Measurements from ENCODE around the gene BCL2L15.
"Not testable (repeated sequence)": the region's sequence is repeated elsewhere in the genome, so short reads cannot be mapped to it uniquely, and the experiment has no call there.

Gene BCL2L15

DNA sequence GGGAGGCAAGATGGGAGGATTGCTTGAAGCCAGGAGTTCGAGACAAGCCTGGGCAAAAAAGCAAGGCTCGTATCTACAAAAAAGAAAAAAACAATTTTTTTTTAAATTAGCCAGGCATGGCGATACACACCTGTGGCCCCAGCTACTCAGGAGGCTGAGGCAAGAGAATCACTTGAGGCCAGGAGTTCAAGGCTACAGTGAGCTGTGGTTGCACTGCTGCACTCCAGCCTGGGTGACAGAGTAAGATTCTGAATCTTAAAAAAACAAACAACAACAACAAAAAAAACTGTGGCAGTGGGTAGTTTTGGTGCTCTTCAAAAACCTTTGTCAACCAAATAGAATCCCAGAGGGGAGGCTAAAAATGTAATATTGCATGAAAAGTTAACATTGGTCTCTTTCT lies 16.6 kb downstream of the BCL2L15 start:
- Histone ChIP-seq H3K36me3 (ENCODE audit: insufficient read depth, low read length) (no peaks in the 10 kb centered on the region), H3K9me3 (ENCODE audit: control insufficient read depth, insufficient read depth, low read length) (no peaks in the 10 kb centered on the region), H3K4me1 (ENCODE audit: insufficient read depth, low read length) (peaks cover 5% of the 10 kb centered on the region; the same call in 1 of the 2 replicates), H3K9ac (ENCODE audit: low read depth, low read length) (no peak overlapping the region)

DNA sequence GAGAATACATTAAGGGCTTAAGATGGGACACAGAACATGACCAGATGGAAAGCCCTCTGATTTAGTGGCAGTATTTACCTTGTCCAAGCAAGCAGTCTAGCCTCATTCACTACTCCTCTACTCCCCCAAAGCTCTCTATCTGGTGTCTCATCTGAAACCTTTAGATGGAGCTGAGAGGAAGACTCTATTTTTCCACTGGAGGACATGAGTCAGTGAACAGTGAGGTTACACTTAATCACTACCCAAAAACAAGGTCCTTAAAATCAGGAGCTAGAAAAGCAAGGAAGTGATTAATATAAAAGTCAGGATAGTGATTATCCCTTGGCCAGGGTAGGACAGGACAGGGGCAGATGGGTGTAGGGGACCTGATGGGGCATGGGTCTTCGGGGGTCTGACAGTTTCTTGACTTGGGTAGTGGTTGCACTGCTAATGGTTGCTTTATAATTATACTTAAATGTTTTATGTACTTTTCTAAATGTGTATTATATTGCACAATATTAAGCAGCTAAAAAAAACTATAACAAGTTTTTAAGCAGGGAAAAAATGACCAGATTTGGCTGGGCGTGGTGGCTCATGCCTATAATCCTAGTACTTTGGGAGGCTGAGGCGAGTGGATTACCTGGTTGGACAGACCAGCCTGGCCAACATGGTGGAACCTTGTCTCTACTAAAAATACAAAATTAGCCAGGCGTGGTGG lies 18.8 kb downstream of the BCL2L15 start:
- Histone ChIP-seq H3K9ac (ENCODE audit: low read depth, low read length) (no peak overlapping the region), H3K36me3 (ENCODE audit: insufficient read depth, low read length) (no peaks in the 10 kb centered on the region), H3K9me3 (ENCODE audit: control insufficient read depth, insufficient read depth, low read length) (no peaks in the 10 kb centered on the region), H3K4me1 (ENCODE audit: insufficient read depth, low read length) (peaks cover 5% of the 10 kb centered on the region; the same call in 1 of the 2 replicates)

DNA sequence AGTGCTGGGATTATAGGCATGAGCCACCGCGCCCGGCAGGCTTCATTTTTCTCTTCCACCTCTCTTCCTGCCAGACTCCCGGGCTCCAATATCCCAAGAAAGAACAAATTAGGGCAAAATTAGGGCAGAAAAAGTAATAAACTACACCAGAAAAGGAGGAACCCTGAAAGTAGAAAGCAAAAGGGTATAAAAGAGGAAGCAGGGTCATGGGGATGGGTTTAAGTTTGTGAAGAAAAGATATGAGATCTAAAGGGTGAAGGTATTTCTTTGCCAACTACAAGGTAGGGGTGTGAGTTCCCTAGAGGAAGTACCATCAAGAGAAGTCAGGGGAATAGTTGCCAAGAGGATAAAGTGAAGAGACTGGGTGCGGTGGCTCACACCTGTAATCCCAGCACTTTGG lies 25.7 kb downstream of the BCL2L15 start:
- Histone ChIP-seq H3K9ac (ENCODE audit: low read depth, low read length) (no peak overlapping the region), H3K4me1 (ENCODE audit: insufficient read depth, low read length) (no peaks in the 10 kb centered on the region), H3K36me3 (ENCODE audit: insufficient read depth, low read length) (no peaks in the 10 kb centered on the region), H3K9me3 (ENCODE audit: control insufficient read depth, insufficient read depth, low read length) (no peaks in the 10 kb centered on the region)

DNA sequence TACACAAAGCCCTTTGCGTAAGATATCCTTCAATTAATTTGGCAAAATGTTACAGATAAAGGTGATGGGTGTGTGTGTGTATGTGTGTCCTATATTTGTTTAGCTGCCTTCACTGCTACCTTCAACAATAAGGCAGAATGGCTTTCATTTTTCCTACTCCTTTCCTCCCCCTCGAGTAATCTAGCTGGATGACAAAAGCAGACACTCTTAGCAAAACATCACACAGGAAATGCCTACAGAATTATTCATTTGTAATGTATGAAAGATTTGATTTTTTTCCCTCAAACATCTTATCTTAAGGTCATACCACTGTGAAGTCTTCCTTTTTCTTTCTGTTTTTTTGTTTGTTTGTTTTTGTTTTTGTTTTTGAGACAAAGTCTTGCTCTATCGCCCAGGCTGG lies 26.5 kb downstream of the BCL2L15 start:
- Histone ChIP-seq H3K9ac (ENCODE audit: low read depth, low read length) (no peak overlapping the region), H3K9me3 (ENCODE audit: control insufficient read depth, insufficient read depth, low read length) (no peaks in the 10 kb centered on the region), H3K4me1 (ENCODE audit: insufficient read depth, low read length) (no peaks in the 10 kb centered on the region), H3K36me3 (ENCODE audit: insufficient read depth, low read length) (no peaks in the 10 kb centered on the region)

DNA sequence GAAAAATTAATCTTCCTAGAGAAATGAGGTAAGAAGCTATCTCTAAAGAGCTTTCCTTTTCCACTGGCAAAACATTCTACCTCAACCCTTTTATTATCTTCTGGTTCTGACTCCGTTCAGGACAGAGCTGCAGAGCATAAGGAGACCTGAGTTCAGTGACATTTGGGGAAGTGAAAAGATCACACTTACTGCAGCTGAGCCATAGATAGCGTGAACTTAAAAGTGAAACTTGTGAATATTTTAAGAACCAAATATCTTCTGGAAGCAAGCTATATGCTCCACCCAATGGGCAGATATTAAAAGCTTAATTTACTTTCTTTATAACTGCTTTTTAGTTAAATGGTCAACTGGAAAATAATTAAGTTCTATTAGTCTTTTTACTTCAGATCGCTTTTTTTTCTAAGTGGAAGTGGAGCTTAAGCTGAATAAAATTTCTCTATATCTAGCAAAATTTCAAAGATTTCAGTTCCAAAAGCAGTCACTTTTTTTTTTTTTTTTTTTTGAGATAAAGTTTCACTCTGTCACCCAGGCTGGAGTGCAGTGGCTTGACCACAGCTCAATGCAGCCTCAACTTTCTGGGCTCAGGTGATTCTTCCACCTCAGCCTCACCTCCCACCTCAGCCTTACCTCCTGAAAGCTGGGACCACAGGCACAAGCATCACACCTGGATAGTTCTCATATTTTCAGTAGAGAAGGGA lies 27.8 kb downstream of the BCL2L15 start:
- Histone ChIP-seq H3K4me1 (ENCODE audit: insufficient read depth, low read length) (no peaks in the 10 kb centered on the region), H3K9ac (ENCODE audit: low read depth, low read length) (no peak overlapping the region), H3K9me3 (ENCODE audit: control insufficient read depth, insufficient read depth, low read length) (no peaks in the 10 kb centered on the region), H3K36me3 (ENCODE audit: insufficient read depth, low read length) (no peaks in the 10 kb centered on the region)

DNA sequence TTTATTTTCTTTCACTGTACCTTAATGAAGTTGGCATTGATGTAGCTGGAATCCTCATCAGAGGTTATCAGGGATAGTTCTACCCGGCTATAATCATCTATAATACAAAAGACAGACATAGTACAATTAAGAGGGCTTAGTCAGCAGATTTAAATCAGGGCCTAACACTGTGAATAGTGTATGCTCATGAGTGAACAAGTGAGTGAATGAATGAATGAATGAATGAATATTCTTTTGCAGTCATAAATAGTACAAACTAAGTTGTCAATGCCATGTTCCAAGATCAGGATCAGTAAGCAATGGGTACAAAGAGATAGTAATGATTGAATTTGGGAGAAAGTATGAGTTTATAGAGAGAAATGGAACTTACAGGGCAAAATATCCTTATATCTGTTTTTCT lies 28.4 kb downstream of the BCL2L15 start:
- Histone ChIP-seq H3K9ac (ENCODE audit: low read depth, low read length) (no peak overlapping the region), H3K4me1 (ENCODE audit: insufficient read depth, low read length) (no peaks in the 10 kb centered on the region), H3K36me3 (ENCODE audit: insufficient read depth, low read length) (no peaks in the 10 kb centered on the region), H3K9me3 (ENCODE audit: control insufficient read depth, insufficient read depth, low read length) (no peaks in the 10 kb centered on the region)

DNA sequence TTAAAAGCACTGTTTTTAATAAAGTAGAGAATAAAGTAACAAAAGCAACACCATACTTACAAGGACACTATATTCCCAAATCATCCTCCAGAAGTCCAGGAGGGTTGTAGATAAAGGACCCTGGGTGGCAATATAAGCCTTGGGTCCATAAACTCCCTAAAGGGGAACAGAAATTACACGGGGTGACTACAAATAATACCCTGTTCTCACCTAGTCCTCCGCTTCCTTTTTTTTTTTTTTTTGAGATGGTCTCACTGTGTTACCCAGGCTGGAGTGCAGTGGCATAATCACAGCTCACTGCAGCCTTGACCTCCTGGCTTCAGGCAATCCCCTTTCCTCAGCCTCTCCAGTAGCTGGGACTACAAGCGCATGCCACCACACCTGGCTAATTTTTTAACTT lies 29.0 kb downstream of the BCL2L15 start:
- no peaks in the 10 kb centered on the region for H3K36me3 ChIP-seq (ENCODE audit: insufficient read depth, low read length)
- no peaks in the 10 kb centered on the region for H3K4me1 ChIP-seq (ENCODE audit: insufficient read depth, low read length)
- H3K9me3 ChIP-seq (ENCODE audit: control insufficient read depth, insufficient read depth, low read length), result no peaks in the 10 kb centered on the region

DNA sequence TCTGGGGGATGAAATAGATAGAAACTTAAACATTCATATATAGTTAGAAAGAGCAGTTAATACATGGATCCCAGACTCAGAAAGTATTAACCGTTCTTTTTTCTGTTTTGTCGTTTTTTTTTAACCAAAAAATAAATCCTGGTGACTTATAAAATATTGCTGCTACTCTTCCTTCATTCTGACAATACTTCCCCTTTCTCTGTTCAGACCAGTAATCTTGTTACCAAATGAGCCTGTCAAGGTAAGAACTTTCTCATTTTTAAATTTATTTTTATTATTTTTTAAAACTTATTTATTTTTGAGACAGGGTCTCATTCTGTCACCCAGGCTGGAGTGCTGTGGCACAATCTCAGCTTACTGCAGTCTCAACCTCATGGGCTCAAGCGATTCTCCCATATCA lies 29.6 kb downstream of the BCL2L15 start:
- Histone ChIP-seq H3K9me3 (ENCODE audit: control insufficient read depth, insufficient read depth, low read length) (no peaks in the 10 kb centered on the region), H3K4me1 (ENCODE audit: insufficient read depth, low read length) (no peaks in the 10 kb centered on the region), H3K9ac (ENCODE audit: low read depth, low read length) (no peak overlapping the region), H3K36me3 (ENCODE audit: insufficient read depth, low read length) (no peaks in the 10 kb centered on the region)

More for the DNA sequence above, 29.0 kb downstream of the BCL2L15 start:
- H3K9ac ChIP-seq (ENCODE audit: low read depth, low read length), result no peak overlapping the region

DNA sequence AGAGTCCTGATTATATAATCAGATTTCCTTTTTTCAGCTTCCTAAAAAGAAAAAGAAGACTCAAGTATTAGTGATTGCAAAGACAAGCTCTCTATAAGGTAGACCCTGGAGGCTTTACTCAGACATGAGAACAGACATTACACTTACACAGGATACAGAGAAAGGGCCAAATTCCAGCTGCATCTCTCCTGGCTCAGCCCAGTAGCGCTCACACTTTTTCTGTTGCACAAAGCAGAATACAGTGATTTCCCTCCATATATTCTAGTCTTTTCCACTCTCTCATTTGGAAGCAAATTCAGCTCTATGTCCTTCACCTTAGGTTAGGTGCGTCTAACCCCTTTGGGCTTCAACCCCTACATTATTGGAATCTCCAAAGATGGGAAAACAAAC lies 31.0 kb downstream of the BCL2L15 start:
- Histone ChIP-seq H3K4me1 (ENCODE audit: insufficient read depth, low read length) (no peaks in the 10 kb centered on the region), H3K9ac (ENCODE audit: low read depth, low read length) (no peak overlapping the region), H3K36me3 (ENCODE audit: insufficient read depth, low read length) (no peaks in the 10 kb centered on the region), H3K9me3 (ENCODE audit: control insufficient read depth, insufficient read depth, low read length) (no peaks in the 10 kb centered on the region)

DNA sequence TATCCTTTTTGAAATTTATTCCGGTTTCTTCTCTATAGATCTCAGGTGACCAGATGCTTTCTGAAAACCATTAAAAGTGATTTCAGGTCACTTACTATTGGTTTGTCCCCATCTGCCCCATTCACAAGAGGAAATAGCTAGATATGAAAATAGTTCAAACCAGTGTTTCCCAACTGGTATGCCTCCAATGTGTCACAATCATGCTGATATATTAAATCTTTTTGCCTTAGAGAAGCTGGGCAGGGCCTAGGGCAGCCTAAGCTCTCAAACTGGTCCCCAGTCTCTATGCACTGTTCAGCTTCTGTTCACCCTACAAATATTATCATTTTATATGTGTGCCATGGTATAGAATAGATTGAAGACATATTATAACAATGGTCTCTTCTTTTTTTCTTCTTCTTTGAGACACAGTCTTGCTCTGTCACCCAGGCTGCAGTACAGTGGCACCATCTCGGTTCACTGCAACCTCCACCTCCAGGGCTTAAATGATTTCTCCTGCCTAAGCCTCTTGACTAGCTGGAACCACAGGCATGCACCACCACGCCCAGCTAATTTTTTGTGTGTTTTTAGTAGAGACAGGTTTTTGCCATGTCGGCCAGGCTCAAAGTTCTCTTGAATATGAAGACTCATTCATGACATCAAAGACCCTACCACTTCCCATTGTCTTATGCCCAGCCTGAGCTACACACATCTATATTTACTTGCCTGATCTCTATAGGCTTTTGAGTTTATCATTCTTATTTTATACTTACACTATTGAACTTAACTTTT lies 31.6 kb downstream of the BCL2L15 start:
- no peaks in the 10 kb centered on the region for H3K9me3 ChIP-seq (ENCODE audit: control insufficient read depth, insufficient read depth, low read length)
- H3K4me1 ChIP-seq (ENCODE audit: insufficient read depth, low read length), result no peaks in the 10 kb centered on the region
- no peaks in the 10 kb centered on the region for H3K36me3 ChIP-seq (ENCODE audit: insufficient read depth, low read length)
- H3K9ac ChIP-seq (ENCODE audit: low read depth, low read length), result no peak overlapping the region

DNA sequence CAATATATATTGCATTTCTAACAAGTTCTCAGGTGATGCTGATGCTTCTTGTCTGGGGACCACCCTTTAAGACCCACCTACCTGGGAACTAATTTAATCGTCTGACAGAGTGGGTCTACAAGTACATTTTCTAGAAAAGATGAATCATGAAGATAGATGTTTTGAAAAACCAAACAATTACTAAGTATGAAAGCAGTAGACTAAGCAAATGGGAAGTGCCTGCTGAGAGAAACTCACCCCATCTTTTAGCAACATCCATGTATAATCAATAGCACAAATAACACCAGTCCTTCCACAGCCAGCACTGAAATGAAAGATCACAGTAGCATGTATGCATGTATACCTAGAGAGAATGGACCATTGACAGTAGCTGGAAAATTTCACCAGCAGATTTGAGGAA lies 33.1 kb downstream of the BCL2L15 start:
- no peaks in the 10 kb centered on the region for H3K9me3 ChIP-seq (ENCODE audit: control insufficient read depth, insufficient read depth, low read length)
- no peaks in the 10 kb centered on the region for H3K4me1 ChIP-seq (ENCODE audit: insufficient read depth, low read length)
- H3K36me3 ChIP-seq (ENCODE audit: insufficient read depth, low read length), result no peaks in the 10 kb centered on the region
- no peak overlapping the region for H3K9ac ChIP-seq (ENCODE audit: low read depth, low read length)

DNA sequence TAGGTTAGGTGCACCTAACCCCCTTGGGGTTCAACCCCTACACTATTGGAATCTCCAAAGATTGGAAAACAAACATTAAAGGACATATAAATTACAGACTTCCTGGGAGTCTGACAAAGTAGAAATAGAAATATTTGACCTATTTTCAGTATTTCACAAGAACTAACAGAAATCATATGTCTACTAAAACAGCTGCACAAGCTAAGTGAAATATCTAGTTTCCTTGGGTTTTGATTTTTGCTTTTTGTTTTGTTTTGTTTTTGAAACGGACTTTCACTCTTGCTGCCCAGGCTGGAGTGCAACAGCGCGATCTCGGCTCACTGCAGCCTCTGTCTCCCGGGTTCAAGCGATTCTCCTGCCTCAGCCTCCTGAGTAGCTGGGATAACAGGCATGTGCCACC lies 34.7 kb downstream of the BCL2L15 start:
- H3K9me3 ChIP-seq (ENCODE audit: control insufficient read depth, insufficient read depth, low read length); H3K4me1 ChIP-seq (ENCODE audit: insufficient read depth, low read length); H3K9ac ChIP-seq (ENCODE audit: low read depth, low read length); H3K36me3 ChIP-seq (ENCODE audit: insufficient read depth, low read length): not testable (repeated sequence)

DNA sequence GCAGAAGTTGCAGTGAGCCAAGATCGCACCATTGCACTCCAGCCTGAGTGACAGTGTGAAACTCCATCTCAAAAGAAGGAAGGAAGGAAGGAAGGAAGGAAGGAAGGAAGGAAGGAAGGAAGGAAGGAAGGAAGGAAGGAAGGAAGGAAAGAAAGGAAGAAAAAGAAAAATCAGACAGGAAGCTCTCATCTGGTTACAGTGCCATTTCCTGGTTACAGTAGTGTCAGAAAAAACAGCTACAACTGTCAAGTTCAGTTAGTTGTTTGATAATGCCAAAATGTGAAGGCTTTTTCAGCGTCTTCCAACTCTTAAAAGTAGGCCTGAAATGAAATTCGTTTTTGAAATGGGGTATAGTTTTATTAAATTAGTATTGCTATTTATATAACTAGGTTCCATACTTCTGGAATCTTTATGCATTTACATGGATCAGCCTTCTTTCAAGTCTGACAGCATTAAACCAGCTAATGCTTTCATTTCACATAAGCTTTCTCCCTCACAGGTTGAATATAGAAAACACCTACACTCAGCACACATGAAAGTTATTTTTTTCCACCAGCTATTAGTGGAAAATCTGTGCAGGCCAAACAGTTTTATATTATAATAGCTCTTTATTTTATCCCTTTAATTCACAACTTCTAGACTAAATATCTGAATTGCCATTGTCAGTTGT lies 37.1 kb downstream of the BCL2L15 start:
- Histone ChIP-seq H3K4me1 (ENCODE audit: insufficient read depth, low read length) (no peaks in the 10 kb centered on the region), H3K36me3 (ENCODE audit: insufficient read depth, low read length) (no peaks in the 10 kb centered on the region), H3K9ac (ENCODE audit: low read depth, low read length) (no peak overlapping the region), H3K9me3 (ENCODE audit: control insufficient read depth, insufficient read depth, low read length) (peaks cover 4% of the 10 kb centered on the region; the same call in 1 of the 2 replicates)

DNA sequence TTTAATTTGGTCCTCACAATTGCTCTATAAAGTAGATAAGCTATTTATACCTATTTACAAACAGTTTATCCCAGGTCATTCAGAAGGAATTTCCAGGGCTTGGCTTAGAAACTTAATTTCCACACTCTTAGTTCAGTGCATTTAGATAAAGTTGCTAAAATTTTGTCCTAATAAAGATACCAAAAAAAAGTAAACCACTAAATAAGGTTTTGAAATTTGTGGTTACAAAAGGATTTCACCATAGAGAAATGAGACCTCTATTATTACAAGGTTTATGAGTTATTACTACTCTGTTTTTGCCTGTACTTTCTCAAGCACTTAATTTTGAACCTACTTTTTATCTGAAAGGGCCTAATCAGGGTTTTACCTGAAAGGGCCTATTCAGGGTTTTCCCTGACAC lies 38.3 kb downstream of the BCL2L15 start:
- no peaks in the 10 kb centered on the region for H3K4me1 ChIP-seq (ENCODE audit: insufficient read depth, low read length)

More for the DNA sequence above, 38.3 kb downstream of the BCL2L15 start:
- peaks cover 4% of the 10 kb centered on the region; the same call in 1 of the 2 replicates for H3K9me3 ChIP-seq (ENCODE audit: control insufficient read depth, insufficient read depth, low read length)
- H3K9ac ChIP-seq (ENCODE audit: low read depth, low read length), result no peak overlapping the region
- H3K36me3 ChIP-seq (ENCODE audit: insufficient read depth, low read length), result no peaks in the 10 kb centered on the region

Measured in ES-I3 (cell line).